Osteoblast (primary cell): ENCODE measurements around the gene TTC32. TPM values are rescaled to one million over a fixed set of nuclear protein-coding genes. Genes with fewer than 3 reads are reported as not detected.
"Not testable (repeated sequence)": the region's sequence is repeated elsewhere in the genome, so short reads cannot be mapped to it uniquely, and the experiment has no call there.

Experiments
- DNase-seq: peaks from one replicate; pipeline ENCODE4 v3.0.0; 2011; ENCODE audit warnings: low spot score, mixed read lengths; ENCODE audit not compliant: insufficient read length; ENCODE audit errors: missing footprints
- H2AFZ ChIP-seq: 2 replicates; pipeline ENCODE4 v1.6.0; 2011; ENCODE audit warnings: mild to moderate bottlenecking, low read length
- H3K27ac ChIP-seq: 2 replicates; pipeline ENCODE4 v1.5.1; 2011; ENCODE audit warnings: mild to moderate bottlenecking, low read depth, low read length, moderate library complexity
- H3K27me3 ChIP-seq: 2 replicates; pipeline ENCODE4 v1.6.0; 2012; ENCODE audit warnings: mild to moderate bottlenecking, control low read depth, inconsistent platforms, low read length, moderate library complexity; ENCODE audit not compliant: insufficient read depth
- H3K36me3 ChIP-seq: 2 replicates; pipeline ENCODE4 v1.5.1; 2011; ENCODE audit warnings: mild to moderate bottlenecking, low read length, control low read depth, moderate library complexity; ENCODE audit not compliant: insufficient read depth
- H3K4me1 ChIP-seq: 2 replicates; pipeline ENCODE4 v1.5.1; 2011; ENCODE audit warnings: mild to moderate bottlenecking, low read length, control low read depth, moderate library complexity; ENCODE audit not compliant: insufficient read depth
- H3K4me2 ChIP-seq: 2 replicates; pipeline ENCODE4 v1.6.0; 2011; ENCODE audit warnings: mild to moderate bottlenecking, low read length; ENCODE audit not compliant: insufficient read depth
- H3K4me3 ChIP-seq: fragments of 200-600 bp; sonication (generic); 3 replicates; pipeline ENCODE4 v1.5.1; 2012; ENCODE audit warnings: mild to moderate bottlenecking, low read length, inconsistent platforms; ENCODE audit not compliant: insufficient read depth
- H3K79me2 ChIP-seq: 2 replicates; pipeline ENCODE4 v1.6.0; 2012; ENCODE audit warnings: mild to moderate bottlenecking, low read length, control low read depth, inconsistent platforms; ENCODE audit not compliant: insufficient read depth
- H3K9me3 ChIP-seq: 2 replicates; pipeline ENCODE4 v1.5.1; 2011; ENCODE audit warnings: low read depth, low read length, control low read depth
- H4K20me1 ChIP-seq: 2 replicates; pipeline ENCODE4 v1.6.0; 2012; ENCODE audit warnings: mild to moderate bottlenecking, low read length, control low read depth; ENCODE audit not compliant: insufficient read depth
- CTCF ChIP-seq: IDR thresholded peaks from 2 replicates; pipeline ENCODE4 v1.5.1; 2011; ENCODE audit warnings: mild to moderate bottlenecking, low read depth, low read length, moderate library complexity; ENCODE audit errors: extremely low read depth
- total RNA-seq: library from RNA; depleted of rRNA; stranded (reverse); fragments of >200 nt; gene quantifications from 2 replicates; pipeline ENCODE4 v1.2.3, GENCODE V29; 2012

TTC32 gene
- total RNA-seq, 1 donor: 14.8 TPM

GRCh38 chr2:19936203-19936602 is 34.4 kb upstream of the TTC32 start:
- TF ChIP-seq CTCF: no peak
- no peaks in the 10 kb centered on the region for H3K9me3 ChIP-seq
- DNase-seq: no peak
- H4K20me1 ChIP-seq: no peaks in the 10 kb centered on the region
- no peak overlapping the region for H3K4me3 ChIP-seq
- H3K27ac ChIP-seq: no peak overlapping the region
- H3K79me2 ChIP-seq: no peaks in the 10 kb centered on the region
- H3K36me3 ChIP-seq: peaks cover 24% of the 10 kb centered on the region
- no peaks in the 10 kb centered on the region for H3K27me3 ChIP-seq
- no peak overlapping the region for H3K4me2 ChIP-seq
- no peak overlapping the region for H2AFZ ChIP-seq
- H3K4me1 ChIP-seq: peaks cover 13% of the 10 kb centered on the region

- no peak for TF ChIP-seq CTCF
Observed at GRCh38 chr2:19933351-19933981, 31.7 kb upstream of the TTC32 start.

GRCh38 chr2:19932928-19933327 is 31.1 kb upstream of the TTC32 start:
- no peaks in the 10 kb centered on the region for H3K27me3 ChIP-seq
- no peaks in the 10 kb centered on the region for H3K79me2 ChIP-seq
- H3K4me3 ChIP-seq: peak overlapping the region; percentile 35
- H3K9me3 ChIP-seq: no peaks in the 10 kb centered on the region
- peaks cover 28% of the 10 kb centered on the region for H3K36me3 ChIP-seq
- H3K4me1 ChIP-seq: peaks cover 13% of the 10 kb centered on the region
- H4K20me1 ChIP-seq: no peaks in the 10 kb centered on the region
- no peak for TF ChIP-seq CTCF
- no peak for DNase-seq
- H3K4me2 ChIP-seq: peak overlapping the region; percentile 71
- peak overlapping the region; percentile 81 for H3K27ac ChIP-seq
- H2AFZ ChIP-seq: peak overlapping the region; percentile 59

More at GRCh38 chr2:19933351-19933981, 31.7 kb upstream of the TTC32 start:
- Histone ChIP-seq H3K4me3 (peak overlapping the region; percentile 35), H3K27me3 (no peaks in the 10 kb centered on the region), H3K9me3 (no peaks in the 10 kb centered on the region), H3K27ac (peak overlapping the region; percentile 81), H3K4me2 (peak overlapping the region; percentile 71), H4K20me1 (no peaks in the 10 kb centered on the region), H3K4me1 (peaks cover 13% of the 10 kb centered on the region), H3K36me3 (peaks cover 30% of the 10 kb centered on the region), H2AFZ (peak overlapping the region; percentile 59), H3K79me2 (no peaks in the 10 kb centered on the region)
- peak; percentile 38 for DNase-seq

GRCh38 chr2:19929226-19929625 is 27.4 kb upstream of the TTC32 start:
- Histone ChIP-seq H4K20me1 (no peaks in the 10 kb centered on the region), H3K9me3 (no peaks in the 10 kb centered on the region), H3K4me2 (no peak overlapping the region), H3K4me3 (no peak overlapping the region), H3K36me3 (peaks cover 14% of the 10 kb centered on the region), H3K27ac (no peak overlapping the region), H3K4me1 (peaks cover 13% of the 10 kb centered on the region), H3K79me2 (no peaks in the 10 kb centered on the region), H3K27me3 (no peaks in the 10 kb centered on the region), H2AFZ (no peak overlapping the region)
- no peak for DNase-seq
- TF ChIP-seq CTCF: no peak

DNA sequence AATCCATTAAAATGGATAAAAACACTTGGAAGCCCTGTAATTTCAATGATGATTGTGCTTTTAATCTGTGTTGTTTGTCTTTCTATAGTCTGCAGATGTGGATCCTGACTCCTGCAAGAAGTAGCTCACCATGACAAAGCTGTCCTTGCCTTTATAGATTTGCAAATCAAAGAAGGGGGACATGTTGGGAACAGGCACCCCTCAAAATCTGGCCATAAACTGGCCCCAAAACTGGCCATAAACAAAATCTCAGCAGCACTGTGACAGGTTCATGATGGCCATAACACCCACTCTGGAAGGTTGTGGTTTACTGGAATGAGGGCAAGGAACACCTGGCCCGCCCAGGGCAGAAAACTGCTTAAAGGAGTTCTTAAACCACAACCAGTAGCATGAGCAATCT is 26.0 kb upstream of the TTC32 start:
- H3K4me2 ChIP-seq, H4K20me1 ChIP-seq, H3K4me3 ChIP-seq, H3K27ac ChIP-seq, H3K27me3 ChIP-seq, H3K9me3 ChIP-seq, H3K79me2 ChIP-seq, H2AFZ ChIP-seq, DNase-seq, H3K4me1 ChIP-seq: not testable (repeated sequence)
- peaks cover 14% of the 10 kb centered on the region for H3K36me3 ChIP-seq

DNA sequence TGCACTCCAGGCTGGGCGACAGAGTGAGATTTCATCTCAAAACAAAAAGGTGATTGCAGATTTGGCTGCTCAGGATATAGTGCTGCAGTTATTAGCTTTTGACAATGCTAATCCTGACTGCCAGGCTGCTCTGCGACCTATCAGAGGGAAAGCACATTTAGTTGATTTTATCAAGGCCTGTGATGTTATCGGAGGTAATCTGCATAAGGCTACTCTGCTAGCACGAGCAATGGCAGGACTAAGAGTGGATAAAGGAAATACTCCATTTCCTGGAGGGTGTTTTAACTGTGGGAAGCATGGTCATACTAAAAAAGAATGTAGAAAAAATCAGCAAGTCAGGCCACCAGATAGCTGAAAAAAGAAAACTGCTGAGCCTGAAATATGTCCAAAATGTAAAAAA is 22.7 kb upstream of the TTC32 start:
- not testable (repeated sequence) for H3K4me3 ChIP-seq, H3K27ac ChIP-seq, DNase-seq, H3K4me1 ChIP-seq, H4K20me1 ChIP-seq, H3K79me2 ChIP-seq, H3K9me3 ChIP-seq, H2AFZ ChIP-seq, H3K4me2 ChIP-seq, H3K27me3 ChIP-seq
- H3K36me3 ChIP-seq: peaks cover 13% of the 10 kb centered on the region
